HG03103 (cell line): ENCODE data around the gene ZNF557.

Experiments used
- ATAC-seq: cut with Tn5 transposase; IDR thresholded peaks from one replicate; pipeline ENCODE4 v1.9.1; 2021; ENCODE audit warnings: low read depth; ENCODE audit not compliant: unreplicated experiment

ZNF557 gene

GRCh38 chr19:7120499-7120898 lies 51.0 kb downstream of the ZNF557 start:
- no peak for ATAC-seq

GRCh38 chr19:7122701-7123100 lies 53.2 kb downstream of the ZNF557 start:
- ATAC-seq = no peak

GRCh38 chr19:7124782-7125181 lies 55.3 kb downstream of the ZNF557 start:
- no peak for ATAC-seq

- no peak for ATAC-seq
Observed at GRCh38 chr19:7125221-7125620, 55.7 kb downstream of the ZNF557 start.

GRCh38 chr19:7126132-7126531 lies 56.6 kb downstream of the ZNF557 start:
- ATAC-seq = no peak

GRCh38 chr19:7130043-7130442 lies 60.5 kb downstream of the ZNF557 start:
- no peak for ATAC-seq

GRCh38 chr19:7132054-7132453 lies 62.6 kb downstream of the ZNF557 start:
- no peak for ATAC-seq

- ATAC-seq = no peak
Observed at GRCh38 chr19:7137120-7137519, 67.6 kb downstream of the ZNF557 start.
